HG03460 (cell line): ENCODE data around the gene RPL5.

Experiments
- ATAC-seq: cut with Tn5 transposase; IDR thresholded peaks from one replicate; pipeline ENCODE4 v1.9.1; 2021; ENCODE audit not compliant: unreplicated experiment

The RPL5 gene

DNA sequence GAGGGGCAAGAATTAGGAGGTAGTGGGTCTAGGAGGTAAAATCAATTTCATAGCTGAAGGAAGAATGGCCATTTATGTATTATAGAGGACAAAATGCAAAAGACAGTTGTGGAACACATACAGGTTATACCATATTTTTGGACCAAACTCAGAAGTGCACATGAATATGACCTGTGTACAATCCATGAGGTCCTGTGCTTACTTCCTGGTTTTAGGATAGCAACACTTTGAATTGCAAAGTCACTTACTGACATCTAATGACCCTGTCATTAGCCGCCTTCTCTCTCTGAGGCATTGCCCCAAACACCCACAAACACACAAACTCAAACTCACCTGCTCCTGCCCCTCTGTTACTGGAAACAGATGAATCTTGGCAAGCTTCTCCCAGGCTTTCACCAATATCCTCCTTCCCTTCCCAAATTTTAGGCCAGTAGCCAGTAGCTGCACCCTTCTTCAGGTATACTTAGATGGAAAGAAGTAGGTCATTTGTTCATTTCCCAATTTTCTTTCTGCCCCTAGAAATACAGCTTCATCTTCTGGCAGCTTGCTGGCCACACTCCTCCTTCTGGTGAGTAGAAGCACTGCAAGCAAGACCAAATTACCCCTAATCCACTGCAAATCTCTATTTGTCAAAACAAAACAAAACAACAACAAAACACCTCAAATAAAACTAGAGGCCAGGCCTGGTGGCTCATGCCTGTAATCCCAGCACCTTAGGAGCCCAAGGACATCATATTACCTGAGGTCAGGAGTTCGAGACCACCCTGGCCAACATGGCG is 13.7 kb upstream of the RPL5 start:
- peak; percentile 64 for ATAC-seq

DNA sequence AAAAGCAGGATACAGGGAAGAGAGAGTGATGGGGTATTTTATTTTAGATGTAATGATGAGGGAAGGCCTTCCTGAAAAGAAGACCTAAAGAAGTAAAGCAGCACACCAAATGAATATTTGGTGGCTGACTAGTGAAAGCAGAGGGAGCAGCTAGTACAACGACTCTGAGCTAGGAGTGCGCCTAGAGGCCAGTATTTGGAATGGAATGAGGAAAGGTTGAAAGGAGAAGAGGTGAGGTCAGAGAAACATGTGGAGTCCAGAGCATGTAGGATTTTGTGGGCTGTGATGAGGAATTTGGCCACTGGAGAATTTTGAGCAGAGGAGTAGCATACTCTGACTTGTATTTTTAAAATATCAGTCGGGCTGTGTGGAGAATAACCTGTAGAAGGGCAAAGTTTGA is 11.8 kb upstream of the RPL5 start:
- no peak for ATAC-seq

DNA sequence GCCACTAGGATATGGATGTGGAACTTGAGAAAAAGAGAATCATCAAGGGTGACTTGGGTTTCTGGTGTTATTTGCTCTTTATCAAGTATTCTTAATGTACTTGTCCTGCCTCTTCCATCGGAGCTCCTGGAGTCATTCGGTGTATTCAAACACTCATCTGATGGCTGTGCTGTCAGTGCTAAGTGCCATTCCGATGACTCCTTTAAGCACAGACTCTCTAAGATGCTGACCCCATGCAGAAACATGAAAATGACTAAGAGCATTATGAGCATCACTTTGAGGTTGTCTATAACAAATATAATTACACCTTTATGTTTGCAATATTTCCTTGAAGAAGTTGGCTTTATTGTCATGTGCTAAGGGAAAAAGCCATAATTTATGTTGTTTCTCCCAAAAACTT is 11.3 kb upstream of the RPL5 start:
- ATAC-seq, result no peak

DNA sequence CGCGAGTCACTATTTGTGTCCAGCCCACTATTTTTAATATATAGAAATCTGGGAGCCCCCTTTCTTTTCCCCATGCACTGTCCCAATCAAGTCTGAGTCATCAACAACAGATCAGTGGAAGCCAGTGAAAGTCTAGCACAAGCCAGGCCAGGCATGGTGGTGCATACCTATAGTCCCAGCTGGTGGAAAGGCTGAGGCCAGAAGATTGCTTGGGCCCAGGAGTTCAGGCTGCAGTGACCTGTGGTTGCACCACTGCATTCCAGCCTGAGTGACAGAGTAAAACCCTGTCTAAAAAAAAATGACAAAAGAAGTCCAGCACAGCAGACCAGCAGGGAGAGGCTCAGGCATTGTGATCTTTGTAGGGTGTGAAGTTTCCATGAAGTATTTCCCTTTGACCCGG is 9.0 kb upstream of the RPL5 start:
- ATAC-seq, result no peak

DNA sequence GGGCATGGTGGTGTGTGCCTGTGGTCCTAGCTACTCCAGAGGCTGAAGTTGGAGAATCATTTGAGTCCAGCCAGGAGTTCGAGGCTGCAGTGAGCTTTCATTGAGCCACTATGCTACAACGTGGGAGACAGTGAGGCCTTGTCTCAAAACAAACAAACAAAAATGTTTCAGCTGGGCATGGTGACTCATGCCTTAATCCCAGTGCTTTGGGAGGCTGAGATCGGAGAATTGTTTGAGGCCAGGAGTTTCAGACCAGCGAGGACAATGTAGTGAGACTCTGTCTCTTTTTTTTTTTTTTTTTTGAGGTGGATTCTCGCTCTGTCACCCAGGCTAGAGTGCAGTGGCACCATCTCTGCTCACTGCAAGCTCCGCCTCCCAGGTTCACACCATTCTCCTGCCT is 5.0 kb upstream of the RPL5 start:
- ATAC-seq, result no peak

DNA sequence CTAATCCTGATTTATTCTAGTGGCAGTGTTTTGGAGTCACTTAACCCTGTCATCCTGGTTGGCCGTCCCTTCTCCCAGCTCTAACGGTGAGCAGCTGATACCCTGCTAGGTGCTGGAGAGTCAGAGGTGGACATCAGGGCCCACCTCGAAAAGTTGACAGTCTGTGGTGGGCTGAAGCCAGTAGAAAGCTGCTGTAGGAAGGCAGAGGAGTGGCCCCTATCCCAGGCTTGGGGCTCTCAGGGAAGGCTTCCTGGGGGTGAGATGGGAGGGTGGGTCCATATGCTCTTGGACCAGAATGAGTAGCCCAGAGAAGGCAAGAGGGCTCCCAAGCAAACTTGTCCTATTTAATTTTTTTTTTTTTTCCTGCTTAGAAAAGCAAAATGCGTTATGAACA is 475 bp upstream of the RPL5 start:
- no peak for ATAC-seq

DNA sequence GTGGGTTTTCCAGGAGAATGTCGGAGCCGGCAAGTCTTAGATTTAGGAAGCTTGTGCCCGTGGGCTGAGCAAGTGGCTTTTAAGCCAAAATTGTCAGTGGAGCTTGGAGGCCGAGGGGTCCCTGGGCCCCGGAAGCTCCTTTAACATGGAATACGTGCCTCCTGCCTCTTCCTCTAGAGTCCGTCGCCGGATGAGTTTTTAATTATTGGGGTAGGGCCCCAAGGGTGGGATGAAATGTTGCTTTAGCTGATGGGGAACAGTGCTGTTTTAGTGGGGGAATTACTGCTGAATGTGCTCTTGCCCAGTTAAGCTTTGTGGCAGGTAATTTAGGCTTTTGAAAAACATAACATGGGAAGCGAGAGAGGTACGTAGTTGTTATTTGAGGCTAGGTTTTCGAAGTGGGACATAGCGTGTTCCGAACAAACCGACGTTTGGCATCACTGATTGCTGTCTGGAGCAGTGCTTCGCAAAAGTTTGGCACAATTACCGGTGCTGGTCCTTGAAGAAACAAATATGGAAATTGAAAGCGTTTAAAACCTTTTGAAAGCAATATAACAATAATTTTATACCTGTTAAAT is 786 bp downstream of the RPL5 start:
- ATAC-seq, result peak; percentile 1

DNA sequence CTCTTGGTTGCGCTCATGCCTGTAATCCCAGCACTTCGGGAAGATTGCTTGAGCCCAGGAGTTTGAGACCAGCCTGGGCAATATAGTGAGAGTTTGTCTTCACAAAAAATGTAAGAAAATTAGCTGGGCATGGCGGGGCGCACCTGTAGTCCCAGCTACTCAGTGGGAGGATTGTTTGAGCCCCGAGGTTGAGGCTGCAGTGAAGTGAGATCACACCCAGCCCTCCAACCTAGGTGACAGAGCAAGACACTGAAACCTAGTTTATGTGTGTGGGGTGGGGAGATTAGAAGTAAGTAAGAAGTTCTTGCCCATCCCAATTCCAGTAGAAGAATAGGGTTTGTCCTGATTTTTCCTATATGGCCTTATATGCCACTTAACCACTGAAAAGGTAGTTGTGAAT is 2.0 kb downstream of the RPL5 start:
- no peak for ATAC-seq

DNA sequence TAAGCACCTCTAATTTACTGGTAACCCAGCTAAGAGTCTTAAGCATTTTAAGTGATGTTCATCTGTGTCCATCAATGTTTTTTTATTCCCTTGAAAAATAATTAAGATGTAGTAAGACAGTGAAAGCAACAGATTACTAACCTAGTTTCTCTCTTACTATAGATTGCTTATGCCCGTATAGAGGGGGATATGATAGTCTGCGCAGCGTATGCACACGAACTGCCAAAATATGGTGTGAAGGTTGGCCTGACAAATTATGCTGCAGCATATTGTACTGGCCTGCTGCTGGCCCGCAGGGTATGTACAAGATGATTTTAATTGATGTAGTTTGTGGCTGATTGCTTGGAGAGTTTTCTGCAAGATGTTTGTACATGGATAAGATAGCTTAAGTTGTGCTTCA is 2.8 kb downstream of the RPL5 start:
- ATAC-seq, result no peak

DNA sequence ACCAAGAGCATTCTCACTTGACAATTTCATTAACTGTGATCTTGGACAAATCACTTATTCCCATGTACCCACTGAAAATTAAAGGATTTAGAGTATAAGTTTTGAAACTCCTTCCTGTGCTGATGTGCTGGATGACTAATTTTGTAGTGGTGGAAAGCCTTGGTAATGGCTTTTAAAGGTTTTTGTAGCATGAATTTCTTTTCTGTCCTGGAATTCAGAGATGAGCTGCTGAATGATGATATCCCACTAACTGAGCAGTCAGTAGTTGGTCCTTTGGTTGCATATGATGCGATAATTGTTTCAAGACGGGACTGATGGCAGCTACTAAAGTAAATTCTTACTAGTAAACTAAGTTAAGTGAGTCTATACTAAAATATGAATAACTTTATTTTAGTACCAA is 5.2 kb downstream of the RPL5 start:
- no peak for ATAC-seq

DNA sequence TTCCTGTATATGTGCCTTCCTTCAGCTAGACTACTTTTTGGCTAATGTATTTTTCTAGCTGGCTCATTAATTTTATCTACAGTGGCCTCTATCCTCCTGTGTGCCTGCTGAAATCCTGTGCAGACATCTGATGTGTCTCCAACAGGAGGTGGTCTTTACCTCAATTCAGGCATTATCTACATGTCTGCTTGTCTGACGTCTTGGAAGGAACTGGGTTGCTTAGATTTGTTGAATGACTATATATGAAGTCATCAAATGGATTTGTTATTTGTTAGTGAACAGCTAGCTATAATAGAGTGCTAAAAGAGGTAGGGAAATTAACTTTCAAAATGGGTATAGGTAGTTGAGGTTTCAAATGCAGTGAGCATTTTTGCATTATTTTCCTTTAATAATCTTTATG is 6.7 kb downstream of the RPL5 start:
- no peak for ATAC-seq

DNA sequence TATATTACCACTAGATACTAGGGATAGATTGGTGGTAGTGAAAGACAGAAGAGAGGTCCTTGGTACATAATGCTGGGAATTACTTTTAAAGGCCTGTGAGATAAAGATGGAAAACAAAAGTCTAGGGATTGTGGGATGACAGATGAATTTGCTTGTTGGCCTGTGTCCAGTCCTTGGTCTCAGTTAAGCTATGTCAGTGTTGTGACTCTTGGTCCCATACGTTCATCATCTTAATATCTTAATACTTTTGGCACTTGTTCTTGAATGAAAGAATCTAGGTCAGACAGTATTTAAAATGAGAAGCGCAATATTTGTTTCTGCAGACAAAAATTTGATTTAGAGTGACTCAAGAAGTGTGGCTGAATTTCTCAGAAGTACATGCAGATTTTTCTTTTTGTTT is 7.6 kb downstream of the RPL5 start:
- no peak for ATAC-seq

DNA sequence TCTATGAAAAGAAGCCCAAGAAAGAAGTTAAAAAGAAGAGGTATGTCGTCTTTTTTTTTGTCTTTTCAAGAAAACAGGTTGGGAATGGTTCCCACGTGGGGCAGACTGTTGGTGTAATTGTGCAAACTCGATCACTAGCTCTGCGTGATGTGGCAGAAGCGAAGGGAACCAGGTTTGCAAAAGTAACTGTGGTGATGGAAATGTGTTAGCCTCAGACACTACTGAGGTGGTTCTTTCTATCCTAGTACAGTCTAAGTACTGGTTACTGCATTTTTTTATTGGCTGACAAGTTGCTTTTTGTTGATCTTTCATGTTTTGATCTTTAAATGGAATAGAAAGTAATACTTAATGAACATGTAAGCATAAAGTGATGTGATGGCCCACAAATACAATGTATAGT is 8.8 kb downstream of the RPL5 start:
- no peak for ATAC-seq

DNA sequence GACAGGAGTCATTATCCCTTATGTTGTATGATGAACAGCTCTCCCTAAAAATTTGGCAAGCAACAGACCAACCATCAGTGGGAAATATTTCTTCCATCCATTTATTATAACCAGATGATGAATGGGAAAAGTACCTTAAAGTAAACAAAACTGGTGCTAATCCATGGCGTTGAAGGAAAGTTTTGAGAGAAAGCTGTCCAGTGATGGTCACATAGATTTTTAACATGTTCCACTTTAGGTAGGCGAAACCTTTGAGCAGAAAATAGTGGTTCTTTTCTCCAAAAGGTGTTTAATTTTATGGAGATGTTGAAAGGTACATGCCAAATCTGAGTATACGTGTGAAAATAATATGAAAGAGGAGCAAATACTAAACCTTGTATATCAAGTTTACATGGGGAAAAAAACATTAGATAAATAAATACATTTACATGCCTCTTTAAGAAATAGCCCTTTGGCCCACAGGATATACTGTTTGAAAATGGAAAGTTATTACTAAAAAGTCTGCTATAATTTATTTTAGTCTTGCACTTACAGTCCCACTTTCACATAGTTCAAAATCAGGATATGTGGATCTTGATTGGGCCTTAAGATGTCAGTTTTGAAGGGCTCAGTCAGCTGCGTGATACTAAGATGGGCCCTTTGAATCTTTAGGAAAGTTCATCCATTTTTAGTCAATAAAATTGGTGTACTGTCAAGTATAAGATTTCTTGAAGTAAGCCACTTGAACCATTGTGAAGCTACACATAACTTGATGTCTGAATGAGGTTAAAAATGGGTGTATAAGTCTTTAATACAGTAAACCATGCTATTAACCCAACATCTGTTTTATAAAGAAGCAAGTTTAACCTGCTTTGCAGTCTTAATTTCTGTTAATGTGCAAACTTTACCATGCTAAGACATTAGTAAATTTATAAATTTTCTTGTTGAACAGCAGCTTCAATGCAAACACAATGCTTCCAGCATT is 10.5 kb downstream of the RPL5 start:
- no peak for ATAC-seq

DNA sequence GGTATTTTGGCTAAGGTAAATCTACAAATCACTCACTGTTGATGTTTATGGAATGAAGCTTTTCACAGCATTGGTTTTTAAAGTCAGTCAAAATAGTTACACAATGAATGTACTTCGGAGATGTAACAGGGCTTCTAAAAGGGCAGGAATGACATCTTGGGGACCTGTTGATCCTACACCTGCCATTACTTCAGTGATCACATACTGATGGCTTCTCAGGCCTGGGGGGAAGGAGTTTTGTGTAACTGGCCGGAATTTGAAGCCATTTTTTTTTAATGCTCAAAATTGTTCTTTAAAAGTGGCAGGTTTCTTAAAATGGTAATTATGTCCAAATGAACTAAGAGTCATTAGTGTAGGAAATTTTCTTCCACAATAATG is 11.2 kb downstream of the RPL5 start:
- no peak for ATAC-seq

DNA sequence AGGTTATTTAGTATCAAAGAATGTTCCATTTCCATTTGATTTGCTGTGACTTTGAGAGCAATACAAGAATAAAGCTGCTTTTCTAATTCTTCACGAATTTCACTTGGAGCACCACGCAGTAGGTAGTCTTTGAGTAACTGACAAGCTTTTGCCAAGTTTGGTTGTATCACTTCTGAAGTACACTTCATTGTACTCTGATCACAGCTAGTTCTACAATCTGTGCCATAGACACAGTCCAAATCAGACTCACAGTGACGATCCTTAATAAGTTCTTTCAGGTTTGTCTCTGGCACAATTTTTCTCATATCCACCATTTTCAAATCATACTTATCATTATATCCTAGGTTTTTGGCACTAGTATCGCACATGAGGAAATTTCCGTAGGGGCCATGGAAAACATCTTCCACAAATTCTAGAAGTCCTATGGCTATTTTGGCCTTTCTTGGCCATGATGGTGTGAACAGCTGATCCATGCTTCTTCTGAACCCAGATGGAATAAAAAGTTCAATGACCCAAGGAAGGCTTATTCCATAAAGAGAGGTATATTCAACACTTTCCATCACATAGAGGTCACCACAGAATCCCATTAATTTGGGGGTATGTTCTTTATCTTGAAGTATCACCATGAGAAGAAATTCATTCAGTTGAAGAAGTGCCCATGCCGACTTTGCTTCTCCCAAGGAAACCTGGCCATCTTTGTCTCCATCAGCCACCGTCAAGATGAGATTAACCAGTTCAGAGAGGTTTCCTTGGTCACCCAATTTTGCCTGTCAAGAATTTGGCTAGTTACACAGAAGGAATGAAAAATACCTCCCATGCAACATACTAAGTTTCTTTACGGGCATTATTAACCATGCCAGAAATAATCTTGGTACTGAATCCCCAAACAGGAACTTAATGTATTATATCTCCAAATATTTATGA is 11.9 kb downstream of the RPL5 start:
- ATAC-seq, result no peak

DNA sequence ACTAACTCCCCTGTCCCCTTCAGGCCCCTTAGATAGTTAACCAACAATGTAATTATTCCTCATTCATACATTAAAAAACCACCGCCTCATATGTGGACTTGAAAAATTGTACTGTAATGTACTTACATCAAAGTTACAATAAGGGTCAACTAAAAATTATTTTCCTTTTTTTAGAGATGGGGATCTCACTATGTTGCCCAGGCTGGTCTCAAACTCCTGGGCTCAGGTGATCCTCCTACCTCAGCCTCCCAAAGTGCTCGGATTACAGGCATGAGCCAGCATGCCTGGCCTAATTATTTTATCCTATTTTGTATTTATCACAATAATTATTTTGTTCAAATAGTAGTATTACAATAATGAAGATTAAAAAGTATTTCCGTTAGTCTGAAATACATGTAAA is 12.6 kb downstream of the RPL5 start:
- no peak for ATAC-seq

DNA sequence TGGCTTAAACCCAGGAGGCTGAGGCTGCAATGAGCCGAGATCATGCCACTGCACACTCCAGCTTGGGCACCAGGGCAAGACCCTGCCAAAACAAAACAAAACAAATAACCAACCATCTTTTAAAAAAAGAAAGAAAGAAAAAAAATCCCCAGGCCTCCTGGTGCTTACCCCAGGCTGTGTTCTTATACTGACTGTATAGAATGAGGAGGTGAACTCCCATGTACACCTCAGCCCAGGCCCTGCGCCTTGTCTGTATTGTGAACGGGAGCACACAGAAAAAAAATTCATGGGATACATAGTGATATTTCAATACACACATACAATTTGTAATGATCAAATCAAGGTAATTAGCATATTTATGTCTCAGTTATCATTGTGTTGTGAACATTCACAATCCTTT is 14.1 kb downstream of the RPL5 start:
- no peak for ATAC-seq

DNA sequence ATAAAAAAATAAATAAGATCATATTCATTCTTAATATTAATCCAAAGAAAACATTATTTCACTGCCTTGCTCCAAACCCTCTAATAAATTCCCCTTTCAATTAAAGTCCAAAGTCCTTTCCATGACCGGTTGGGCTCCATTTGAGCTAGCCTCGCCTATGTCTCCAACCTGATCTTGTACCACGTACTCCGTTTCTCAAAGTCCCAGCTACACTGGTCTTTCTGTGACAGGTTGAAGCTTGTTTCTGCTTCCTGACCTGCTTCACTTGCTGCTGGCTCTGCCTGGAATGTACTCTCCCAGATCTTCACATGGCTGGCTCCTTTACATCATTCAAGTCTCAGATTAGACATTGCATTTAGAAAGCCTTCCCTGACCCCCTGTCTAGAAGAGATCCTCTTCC is 16.4 kb downstream of the RPL5 start:
- ATAC-seq, result no peak

DNA sequence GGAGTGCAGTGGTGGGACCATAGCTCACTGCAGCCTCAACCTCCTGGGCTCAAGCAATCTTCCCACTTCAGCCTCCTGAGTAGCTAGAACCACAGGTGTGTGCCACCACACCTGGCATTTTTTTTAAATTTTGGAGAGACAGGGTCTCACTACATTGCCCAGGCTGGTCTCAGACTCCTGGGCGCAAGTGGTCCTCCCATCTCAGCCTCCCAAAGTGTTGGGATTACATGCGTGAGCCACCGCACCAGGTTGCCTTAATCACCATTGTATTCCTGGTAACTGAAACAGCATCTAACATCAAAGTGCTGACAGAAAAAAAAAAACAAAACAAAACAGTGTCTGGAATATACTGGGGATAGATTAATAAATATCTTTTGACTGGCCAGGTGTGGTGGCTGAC is 18.2 kb downstream of the RPL5 start:
- ATAC-seq, result no peak

DNA sequence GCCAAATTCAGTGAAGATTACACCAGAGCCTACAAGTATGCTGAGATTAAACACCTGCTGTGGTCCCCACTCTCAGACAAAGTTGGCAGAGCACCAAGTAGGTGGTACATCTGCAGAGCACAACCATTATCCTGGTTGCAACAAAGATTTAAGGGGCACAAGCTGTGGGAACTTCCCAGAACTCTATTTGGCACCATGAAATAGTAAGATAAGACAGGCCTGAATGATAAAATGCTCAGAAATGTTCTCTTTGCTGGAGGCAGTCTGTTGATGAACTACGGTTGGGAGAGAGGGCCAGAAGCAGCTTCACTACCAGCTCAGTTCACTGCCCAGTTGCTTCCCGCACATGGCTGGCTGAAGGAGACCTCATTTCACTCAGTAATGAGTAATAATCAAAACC is 19.9 kb downstream of the RPL5 start:
- no peak for ATAC-seq
